ENCODE measurements around the gene JOSD2.
"Not testable (repeated sequence)": the region's sequence is repeated elsewhere in the genome, so short reads cannot be mapped to it uniquely, and the experiment has no call there.

The JOSD2 gene

DNA sequence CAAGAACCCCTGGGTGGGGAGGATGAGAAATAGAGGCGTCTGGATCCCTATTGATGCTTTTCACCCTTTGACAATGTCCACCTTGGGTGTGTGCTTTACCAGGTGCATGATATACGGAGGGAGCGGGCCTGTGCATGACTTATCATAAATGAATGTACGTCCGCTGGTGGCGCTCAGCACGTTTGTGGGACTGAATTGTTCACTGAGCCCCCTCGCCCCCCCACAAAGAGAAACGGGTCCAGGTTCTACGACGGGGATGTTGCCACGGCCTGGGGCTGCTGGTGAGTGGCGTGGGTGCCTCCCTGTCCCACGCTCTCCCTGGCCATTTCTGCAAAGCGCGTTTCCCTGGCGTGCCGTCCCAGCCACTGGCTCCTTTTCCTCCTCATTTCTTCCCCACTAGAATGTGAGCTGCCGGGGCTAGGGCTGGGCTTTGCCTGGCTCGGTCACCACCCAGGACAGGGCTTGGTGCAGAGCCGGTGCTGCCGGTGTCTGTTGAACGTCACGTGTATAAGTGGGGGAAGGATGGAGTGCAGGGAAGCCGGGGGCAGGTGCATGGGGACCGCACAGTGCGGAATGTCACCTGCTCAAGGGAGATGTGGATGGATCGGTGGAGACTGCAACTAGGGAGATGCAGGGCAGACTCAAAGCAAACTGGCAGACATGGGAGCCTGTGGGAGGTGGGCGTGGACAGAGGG, 35.7 kb upstream of the JOSD2 start:
- no peak for DNase-seq

DNA sequence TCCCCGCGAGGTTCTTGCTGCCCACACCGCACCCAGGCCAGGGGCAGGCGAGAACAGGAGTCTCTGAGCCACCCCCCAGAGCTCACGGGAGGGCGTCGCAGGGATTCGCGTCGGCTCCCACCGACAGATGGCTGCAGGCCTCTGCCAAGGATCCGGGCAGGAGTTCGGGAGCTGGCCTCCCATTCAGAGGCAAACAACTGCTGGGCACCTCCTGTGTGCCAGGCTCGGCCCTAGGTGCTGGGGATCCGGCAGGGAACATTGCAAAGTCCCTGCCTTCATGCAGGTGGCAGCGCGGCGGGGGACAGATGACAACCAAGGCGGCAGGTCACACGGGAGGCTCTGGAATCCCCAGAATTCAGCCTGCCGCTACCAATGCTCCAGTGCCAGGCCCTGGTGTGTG, 32.0 kb upstream of the JOSD2 start:
- DNase-seq, result no peak

DNA sequence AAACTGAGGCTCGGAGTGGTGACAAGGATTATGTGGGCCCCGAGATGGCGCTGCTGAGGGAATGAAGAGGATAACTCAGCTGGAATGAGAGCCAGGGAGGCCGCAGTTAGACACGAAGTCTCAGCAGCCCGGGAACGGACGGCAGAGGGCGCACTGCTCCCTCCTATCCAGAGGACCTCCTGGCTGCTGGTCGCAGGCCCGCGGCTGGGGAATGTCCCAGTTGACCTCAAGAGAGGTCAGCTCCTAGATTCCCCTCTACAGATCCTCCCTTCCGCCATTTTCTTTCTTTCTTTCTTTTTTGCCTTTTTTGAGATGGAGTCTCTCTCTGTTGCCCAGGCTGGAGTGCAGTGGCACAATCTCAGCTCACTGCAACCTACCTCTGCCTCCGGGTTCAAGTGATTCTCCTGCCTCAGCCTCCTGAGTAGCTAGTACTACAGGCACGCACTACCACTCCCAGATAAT, 26.8 kb upstream of the JOSD2 start:
- DNase-seq, result peak in 5 of 6 experiments; percentile 31 to 39 (median 36)

GRCh38 chr19:50537306-50537685, 26.3 kb upstream of the JOSD2 start:
- no peak for DNase-seq

GRCh38 chr19:50536662-50537305, 25.8 kb upstream of the JOSD2 start:
- DNase-seq, result no peak

GRCh38 chr19:50535672-50536187, 24.7 kb upstream of the JOSD2 start:
- DNase-seq, result no peak

DNA sequence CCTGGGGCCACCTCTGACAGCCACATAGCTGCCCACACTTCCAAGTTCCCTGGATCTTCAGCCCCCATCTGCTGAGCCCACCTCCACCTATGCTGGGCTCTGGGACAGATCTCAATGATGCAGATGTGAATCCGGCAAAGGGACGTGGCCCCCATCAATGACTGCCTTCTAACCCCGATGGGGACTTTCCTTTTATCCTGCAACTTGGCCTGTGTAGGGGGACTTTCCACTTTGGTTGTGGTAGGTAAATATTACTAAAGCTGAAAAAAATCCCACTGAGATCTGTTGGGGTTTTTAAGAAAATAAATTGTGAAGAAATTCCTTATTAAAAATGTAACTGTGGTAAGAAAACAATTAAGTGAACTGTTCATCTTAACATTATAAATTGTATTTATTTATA, 23.5 kb upstream of the JOSD2 start:
- DNase-seq, result no peak

- DNase-seq, result no peak
These were observed 22.0 kb upstream of the JOSD2 start for GRCh38 chr19:50532952-50533351.

DNA sequence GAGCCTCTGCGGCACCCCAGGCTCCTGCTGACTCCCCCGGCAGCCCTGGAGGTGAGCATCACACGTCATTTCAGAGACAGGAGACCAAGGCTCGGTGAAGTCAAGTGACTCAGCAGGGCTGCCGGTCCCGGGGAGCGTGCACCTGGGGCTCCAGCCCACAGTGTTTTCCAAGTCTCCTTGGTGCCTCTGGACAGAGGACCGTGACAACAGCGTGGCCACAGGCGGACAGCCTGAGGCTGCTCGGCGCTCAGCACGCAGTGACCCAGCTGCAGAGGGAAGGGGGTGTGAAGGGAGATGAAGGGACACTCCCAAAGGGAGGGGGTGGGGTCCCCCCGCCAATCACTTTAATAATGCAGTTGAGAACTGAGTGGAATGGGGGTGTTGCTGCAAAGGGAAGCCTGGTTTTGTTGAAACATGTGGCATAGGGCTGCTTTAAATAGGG, 20.2 kb upstream of the JOSD2 start:
- no peak for DNase-seq

DNA sequence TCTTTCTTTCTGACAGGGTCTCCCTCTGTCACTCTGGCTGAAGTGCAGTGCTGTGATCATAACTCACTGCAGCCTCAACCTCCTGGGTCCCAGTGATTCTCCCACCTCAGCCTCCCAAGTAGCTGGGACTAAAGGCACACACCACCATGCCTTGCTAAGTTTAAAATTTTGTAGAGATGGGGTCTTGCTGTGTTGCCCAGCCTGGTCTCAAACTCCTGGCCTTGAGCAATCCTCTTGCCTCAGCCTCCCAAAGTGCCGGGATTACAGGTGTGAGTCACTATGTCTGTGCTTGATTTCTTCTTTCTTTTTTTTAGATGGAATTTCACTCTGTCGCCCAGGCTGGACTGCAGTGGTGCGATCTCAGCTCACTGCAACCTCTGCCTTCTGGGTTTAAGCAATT, 17.1 kb upstream of the JOSD2 start:
- not testable (repeated sequence) for DNase-seq

DNA sequence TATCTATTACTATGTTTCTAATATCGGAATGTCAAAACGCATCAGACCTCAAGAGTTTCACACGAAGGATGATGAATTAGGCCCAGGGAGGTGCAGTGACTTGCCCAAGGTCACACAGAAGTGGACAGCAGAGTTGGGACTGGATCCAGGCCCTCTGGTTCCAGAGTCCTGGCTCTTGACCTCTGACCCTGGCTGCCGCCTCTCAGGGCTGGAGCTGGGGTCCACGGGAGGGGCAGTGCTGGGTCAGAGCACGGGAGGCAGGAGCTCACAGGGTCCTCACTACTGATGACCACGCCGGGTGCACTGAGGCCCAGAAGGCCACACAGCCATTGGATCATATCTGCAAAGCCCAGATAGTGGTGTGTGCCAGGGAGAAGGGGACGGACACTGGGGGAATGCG, 11.9 kb upstream of the JOSD2 start:
- DNase-seq, result no peak

GRCh38 chr19:50520822-50521465, 10.0 kb upstream of the JOSD2 start:
- DNase-seq, result no peak

DNA sequence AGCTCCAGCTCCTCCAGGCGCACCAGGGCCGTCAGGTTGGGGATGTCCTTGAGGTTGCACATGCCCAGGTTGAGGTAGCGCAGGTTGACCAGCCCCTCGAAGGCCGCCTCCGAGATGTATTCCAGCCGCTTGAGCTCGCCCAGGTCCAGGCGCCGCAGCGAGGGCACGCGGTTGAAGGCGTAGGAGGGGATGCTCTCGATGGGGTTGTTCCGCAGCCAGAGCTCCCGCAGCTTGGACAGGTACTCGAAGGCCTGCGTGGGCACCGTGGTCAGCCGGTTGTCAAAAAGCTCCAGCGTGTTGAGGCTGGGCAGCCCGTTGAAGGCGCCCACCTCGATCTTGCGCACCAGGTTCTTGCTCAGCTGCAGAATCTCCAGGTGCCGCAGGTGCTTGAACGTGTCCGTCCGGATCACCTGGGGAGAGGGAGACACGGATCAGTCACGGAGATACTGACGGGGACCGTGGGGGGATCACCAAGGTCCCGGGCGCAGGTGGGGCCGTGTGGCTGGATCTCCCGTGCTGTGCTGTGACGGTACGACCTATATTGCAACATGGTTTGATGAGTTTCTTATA, 8.1 kb upstream of the JOSD2 start:
- no peak for DNase-seq

GRCh38 chr19:50518091-50519005, 7.4 kb upstream of the JOSD2 start:
- no peak for DNase-seq

- DNase-seq, result no peak
These were observed 6.7 kb upstream of the JOSD2 start for GRCh38 chr19:50517704-50518075.

DNA sequence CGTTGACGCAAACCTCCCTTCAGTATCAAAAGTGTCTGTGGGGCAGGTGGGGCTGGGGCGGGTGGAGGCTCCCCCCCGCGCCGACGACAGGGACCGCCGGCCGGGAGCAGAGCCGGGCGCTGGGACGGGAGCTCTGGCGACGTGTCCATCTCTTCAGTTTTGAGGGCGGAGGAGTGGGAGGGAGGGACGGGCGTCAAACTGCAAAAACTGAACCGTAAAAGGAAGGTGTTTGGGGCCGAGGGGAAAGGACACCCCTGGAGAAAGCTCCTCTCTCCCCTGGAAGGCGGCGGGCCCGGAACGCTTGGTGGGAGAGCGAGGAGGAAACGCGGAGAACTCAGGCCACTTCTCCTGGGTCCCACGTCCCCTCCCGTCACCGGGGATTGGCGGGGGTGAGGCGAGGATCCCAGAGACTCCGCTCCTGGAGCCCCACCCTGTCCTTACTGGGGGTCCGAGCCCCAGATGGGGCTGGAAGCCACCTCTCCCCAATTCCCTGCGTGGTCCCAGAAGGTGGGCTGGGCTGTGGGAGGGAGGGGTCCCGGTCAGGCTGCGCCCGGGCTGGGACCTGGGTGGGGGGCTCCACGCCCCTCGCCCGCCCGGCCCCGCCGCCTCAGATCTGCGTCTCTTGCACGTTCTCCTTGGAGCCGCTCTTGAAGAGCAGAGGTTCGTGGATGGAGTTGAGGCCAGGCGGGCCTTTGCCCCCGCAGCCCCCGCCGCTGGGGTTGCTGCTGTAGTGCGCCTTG, 6.1 kb upstream of the JOSD2 start:
- DNase-seq, result no peak

DNA sequence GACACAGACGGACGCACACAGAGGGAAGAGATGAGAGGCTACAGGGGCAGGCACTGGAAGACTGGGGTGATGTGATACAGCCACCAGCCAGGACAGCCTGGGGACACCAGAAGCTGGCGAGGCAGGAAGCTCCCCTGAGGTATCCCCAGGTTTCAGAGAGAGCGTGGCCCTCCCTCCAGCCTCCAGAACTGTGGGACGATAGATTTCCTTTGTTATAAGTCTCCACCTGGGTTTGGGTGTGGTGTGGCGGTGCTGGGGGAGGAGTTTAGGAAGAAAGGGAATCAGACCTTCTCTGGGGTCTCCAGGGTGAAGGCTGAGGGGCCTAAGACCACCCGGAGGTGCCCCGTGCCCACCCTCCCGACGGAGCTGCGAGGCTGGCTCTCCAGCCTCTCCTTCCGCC, 5.5 kb upstream of the JOSD2 start:
- no peak for DNase-seq

DNA sequence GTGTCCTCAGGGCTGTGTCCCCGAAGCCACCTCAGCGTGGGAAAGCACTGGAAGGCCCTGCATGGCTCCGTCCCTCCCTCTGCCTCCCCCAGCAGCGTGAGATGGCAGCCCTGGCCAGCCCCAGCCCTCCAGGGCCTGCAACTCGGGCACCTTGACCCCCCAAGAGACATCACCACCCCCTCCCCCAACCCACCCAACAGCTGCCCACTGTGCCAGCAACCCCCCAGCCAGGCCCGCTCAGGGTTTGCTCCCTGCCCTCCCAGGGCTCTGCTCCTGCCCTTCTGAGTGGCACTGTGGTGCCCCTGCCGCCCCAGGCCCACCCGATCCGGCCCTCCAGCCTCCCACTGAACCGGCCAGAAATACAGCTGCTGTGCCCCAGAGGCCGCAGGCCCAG, 4.2 kb upstream of the JOSD2 start:
- no peak for DNase-seq

DNA sequence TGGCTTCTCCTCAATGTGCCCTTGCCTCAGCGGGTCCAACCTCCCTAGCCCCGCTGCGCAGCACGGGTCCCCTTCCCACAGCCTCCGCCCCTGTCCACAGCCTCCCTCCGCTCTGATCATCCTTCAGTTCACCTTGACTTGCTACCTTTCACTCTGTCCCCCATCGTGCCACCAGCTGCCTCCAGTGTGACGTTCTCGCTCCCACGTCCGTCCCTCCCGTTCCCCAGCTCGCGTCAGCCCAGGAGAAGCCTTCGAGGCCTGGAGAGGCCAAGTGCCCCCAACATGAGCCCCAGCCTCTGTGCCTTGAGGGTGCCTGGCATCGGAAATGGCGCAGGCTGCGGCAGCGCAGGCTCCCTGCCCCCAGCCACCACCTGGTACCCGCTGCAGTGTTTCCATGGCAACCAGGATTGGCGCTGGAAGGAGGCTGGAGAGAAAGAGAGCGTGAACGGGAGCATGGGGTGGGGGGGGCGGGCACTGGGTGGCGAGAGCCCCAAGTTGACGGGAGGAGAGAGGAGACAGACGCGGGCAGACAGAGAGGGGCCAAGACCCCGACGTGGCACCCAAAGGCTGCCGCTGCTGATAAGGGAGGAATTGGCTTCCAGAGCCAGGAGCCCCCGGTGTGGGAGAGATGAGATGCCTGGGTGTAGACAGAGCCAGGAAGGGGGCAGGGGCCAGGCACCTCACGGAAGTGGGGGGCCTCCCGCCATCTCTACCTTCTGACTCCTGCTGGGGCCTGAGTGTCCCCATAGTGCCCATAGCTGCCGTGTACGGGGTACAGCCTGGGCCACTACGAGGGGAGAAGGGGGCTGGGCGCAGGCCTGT, 3.6 kb upstream of the JOSD2 start:
- no peak for DNase-seq

DNA sequence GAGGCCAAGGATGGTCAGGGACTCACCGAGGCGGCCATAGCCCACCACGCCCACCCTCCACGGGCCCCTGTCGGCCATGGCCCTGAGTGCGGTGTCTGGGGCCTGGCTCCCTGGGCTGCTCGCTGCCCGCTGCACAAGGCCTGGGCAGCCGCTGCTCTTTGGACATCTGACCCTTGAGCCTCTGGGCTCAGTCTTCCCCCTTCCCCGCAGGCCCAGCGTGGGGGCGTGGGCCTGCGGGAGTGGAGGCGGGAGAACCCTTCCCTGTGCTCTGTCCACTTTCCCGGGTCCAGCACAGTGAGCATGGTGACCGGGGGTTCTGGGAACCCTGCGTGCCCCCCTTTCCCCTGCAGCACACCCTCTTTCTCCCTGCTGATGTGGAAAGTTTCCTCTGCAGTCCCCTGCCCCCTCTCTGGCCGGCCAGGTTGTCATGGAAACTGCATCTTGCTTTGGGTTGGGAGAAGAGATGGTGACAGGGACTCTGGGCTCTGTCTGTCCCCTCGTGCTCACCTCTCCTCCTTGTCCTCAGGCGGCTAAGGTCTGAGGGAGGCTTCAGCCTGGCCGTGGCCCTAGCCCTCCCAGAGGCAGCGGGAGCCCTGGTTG, 2.9 kb upstream of the JOSD2 start, which contains the start of gene ASPDH:
ASPDH (minus strand) TSS at position 168 of the 600 bp plus-strand sequence; CDS start at position 78, 90 bp downstream.
- no peak for DNase-seq

All from stimulated activated naive CD4-positive, alpha-beta T cell (primary cell).